Stomach (tissue), 4 donors: ENCODE data around the gene ATP11A.

ENCODE experiments used
- CTCF ChIP-seq, 7 experiments: fragments of 450-650 bp in 4 of 7; fragments of 200-600 bp in 3 of 7; sonication (generic) in 3 of 7; IDR thresholded peaks; one replicate each; pipeline ENCODE4 v1.5.1; 2016 to 2019; ENCODE audit warnings: antibody characterized with exemption in 7 of 7, control low read depth in 2 of 7, mild to moderate bottlenecking in 1 of 7
- POLR2AphosphoS5 ChIP-seq, 3 donors: sonication (generic); formaldehyde crosslinking; IDR thresholded peaks; one replicate each; pipeline ENCODE4 v1.6.1; 2016; ENCODE audit warnings: antibody characterized with exemption in 3 of 3

- TF ChIP-seq CTCF (IDR thresholded peaks at IDR 0.05) (no peak), POLR2AphosphoS5 (IDR thresholded peaks at IDR 0.05) (no peak)
Observed at GRCh38 chr13:112716461-112716820, 26.6 kb downstream of the ATP11A start.
